Panc1 (cell line): Measurements from ENCODE around the gene MACROD2. TPM values are rescaled to one million over a fixed set of nuclear protein-coding genes. Genes with fewer than 3 reads are reported as not detected.

Experiments used
- ATAC-seq: fragments of 200-7000 bp; cut with Tn5 transposase; 2 replicates; pipeline ENCODE4 v1.9.1; 2020; ENCODE audit warnings: mild to moderate bottlenecking, moderate library complexity
- BruUV-seq: library from RNA; stranded (reverse); fragments of 400-500 nt; replicated peaks from 2 replicates; lab custom pipeline; 2021; lab: Mats Ljungman, UMichigan
- CTCF ChIA-PET: fragments of 300-600 bp; sonication (Branson Sonifier 250); formaldehyde crosslinking; loops from one replicate; lab custom pipeline; 2022; ENCODE audit warnings: antibody characterized with exemption; lab: Charles Lee
- POLR2A ChIA-PET: fragments of 300-600 bp; sonication (Branson Sonifier 250); formaldehyde crosslinking; loops from one replicate; lab custom pipeline; 2022; ENCODE audit warnings: antibody characterized with exemption; lab: Charles Lee
- DNase-seq: peaks from one replicate; pipeline ENCODE4 v3.0.0-alpha.2; 2010; ENCODE audit warnings: low read depth, low spot score
- H3K27ac ChIP-seq: 2 replicates; pipeline ENCODE4 v1.5.1; 2011; ENCODE audit warnings: mild to moderate bottlenecking, low read length, inconsistent platforms
- H3K27me3 ChIP-seq: fragments of 200-500 bp; sonication (Bioruptor generic); 2 replicates; pipeline ENCODE4 v1.6.0; 2014; ENCODE audit warnings: low read length, inconsistent platforms; ENCODE audit not compliant: control insufficient read depth, insufficient read depth
- H3K36me3 ChIP-seq: fragments of 200-500 bp; sonication (Bioruptor generic); 2 replicates; pipeline ENCODE4 v1.5.1; 2014; ENCODE audit warnings: inconsistent platforms, mild to moderate bottlenecking, low read length, moderate library complexity; ENCODE audit not compliant: control insufficient read depth, insufficient read depth
- H3K4me1 ChIP-seq: 2 replicates; pipeline ENCODE4 v1.5.1; 2011; ENCODE audit warnings: inconsistent platforms, mild to moderate bottlenecking, low read length, moderate library complexity; ENCODE audit not compliant: control insufficient read depth, insufficient read depth
- H3K4me3 ChIP-seq, 2 experiments: 2 replicates each; pipeline ENCODE4 v1.5.1; 2011 to 2012; ENCODE audit warnings: low read depth in 2 of 2, low read length in 2 of 2, mild to moderate bottlenecking in 2 of 2, inconsistent platforms in 1 of 2, moderate library complexity in 1 of 2
- H3K9me3 ChIP-seq: fragments of 200-500 bp; sonication (Bioruptor generic); 2 replicates; pipeline ENCODE4 v1.5.1; 2014; ENCODE audit warnings: low read depth, mild to moderate bottlenecking, inconsistent platforms, low read length, moderate library complexity; ENCODE audit not compliant: control insufficient read depth, insufficient read depth
- CTCF ChIP-seq: fragments of 450-650 bp; IDR thresholded peaks from 2 replicates; pipeline ENCODE4 v1.5.1; 2017; ENCODE audit warnings: mild to moderate bottlenecking
- POLR2AphosphoS5 ChIP-seq: IDR thresholded peaks from 2 replicates; pipeline ENCODE4 v1.6.1; 2012; ENCODE audit warnings: mild to moderate bottlenecking, low read depth, low read length, moderate library complexity
- SIN3A ChIP-seq: IDR thresholded peaks from 2 replicates; pipeline ENCODE4 v1.6.1; 2012; ENCODE audit warnings: low read depth, mild to moderate bottlenecking, low read length, moderate library complexity, borderline replicate concordance; ENCODE audit not compliant: insufficient read depth
- TCF7L2 ChIP-seq: IDR thresholded peaks from 2 replicates; pipeline ENCODE4 v1.6.1; 2011; ENCODE audit warnings: mild to moderate bottlenecking, low read depth, low read length, inconsistent platforms
- in situ Hi-C: cut with HindIII; loops from 2 replicates; pipeline ENCODE4 v1.10.0; 2016; ENCODE audit warnings: low sequenced_read_pairs, low pct_unique_long_range_greater_than_20kb
- intact Hi-C: fragments of 100-400 bp; cut with micrococcal nuclease; formaldehyde crosslinking; loops from one replicate; pipeline ENCODE4 v1.10.0; 2022; ENCODE audit not compliant: unreplicated experiment
- total RNA-seq: library from RNA; stranded (reverse); gene quantifications from one replicate; pipeline ENCODE4 v1.2.1, GENCODE V29; 2021; ENCODE audit not compliant: unreplicated experiment
- TF ChIP-seq, protein P1 (sequence below), 2 experiments: IDR thresholded peaks; 2 replicates each; pipeline ENCODE4 v1.6.1; 2011 to 2012; ENCODE audit warnings: low read depth in 2 of 2, control low read depth in 1 of 2, low read length in 1 of 2, mild to moderate bottlenecking in 1 of 2, moderate library complexity in 1 of 2; ENCODE audit not compliant: insufficient read depth in 1 of 2

MACROD2 gene
- total RNA-seq, 1 experiment from 2014 or later = 1.2 TPM

- ATAC-seq = no peak
- H3K4me1 ChIP-seq = no peaks in the 10 kb centered on the region
- no peaks in the 10 kb centered on the region for H3K9me3 ChIP-seq
- intact Hi-C loops = no loop called here
- BruUV-seq = no TSS peak
- H3K4me3 ChIP-seq = no peak overlapping the region
- POLR2A ChIA-PET = no interaction called here
- TF ChIP-seq CTCF (no peak), TCF7L2 (no peak), SIN3A (no peak), POLR2AphosphoS5 (no peak)
- TF ChIP-seq, protein P1, sequence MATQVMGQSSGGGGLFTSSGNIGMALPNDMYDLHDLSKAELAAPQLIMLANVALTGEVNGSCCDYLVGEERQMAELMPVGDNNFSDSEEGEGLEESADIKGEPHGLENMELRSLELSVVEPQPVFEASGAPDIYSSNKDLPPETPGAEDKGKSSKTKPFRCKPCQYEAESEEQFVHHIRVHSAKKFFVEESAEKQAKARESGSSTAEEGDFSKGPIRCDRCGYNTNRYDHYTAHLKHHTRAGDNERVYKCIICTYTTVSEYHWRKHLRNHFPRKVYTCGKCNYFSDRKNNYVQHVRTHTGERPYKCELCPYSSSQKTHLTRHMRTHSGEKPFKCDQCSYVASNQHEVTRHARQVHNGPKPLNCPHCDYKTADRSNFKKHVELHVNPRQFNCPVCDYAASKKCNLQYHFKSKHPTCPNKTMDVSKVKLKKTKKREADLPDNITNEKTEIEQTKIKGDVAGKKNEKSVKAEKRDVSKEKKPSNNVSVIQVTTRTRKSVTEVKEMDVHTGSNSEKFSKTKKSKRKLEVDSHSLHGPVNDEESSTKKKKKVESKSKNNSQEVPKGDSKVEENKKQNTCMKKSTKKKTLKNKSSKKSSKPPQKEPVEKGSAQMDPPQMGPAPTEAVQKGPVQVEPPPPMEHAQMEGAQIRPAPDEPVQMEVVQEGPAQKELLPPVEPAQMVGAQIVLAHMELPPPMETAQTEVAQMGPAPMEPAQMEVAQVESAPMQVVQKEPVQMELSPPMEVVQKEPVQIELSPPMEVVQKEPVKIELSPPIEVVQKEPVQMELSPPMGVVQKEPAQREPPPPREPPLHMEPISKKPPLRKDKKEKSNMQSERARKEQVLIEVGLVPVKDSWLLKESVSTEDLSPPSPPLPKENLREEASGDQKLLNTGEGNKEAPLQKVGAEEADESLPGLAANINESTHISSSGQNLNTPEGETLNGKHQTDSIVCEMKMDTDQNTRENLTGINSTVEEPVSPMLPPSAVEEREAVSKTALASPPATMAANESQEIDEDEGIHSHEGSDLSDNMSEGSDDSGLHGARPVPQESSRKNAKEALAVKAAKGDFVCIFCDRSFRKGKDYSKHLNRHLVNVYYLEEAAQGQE (IDR thresholded peaks at IDR 0.05; ENCODE audit: insufficient read depth in 1 of 2, low read depth in 2 of 2, low read length in 1 of 2) = no peak
- no peaks in the 10 kb centered on the region for H3K36me3 ChIP-seq
- no peak for DNase-seq
- no peaks in the 10 kb centered on the region for H3K27me3 ChIP-seq
- no peak overlapping the region for H3K27ac ChIP-seq
- CTCF ChIA-PET = no interaction called here
- in situ Hi-C loops = no loop called here
Measured at GRCh38 chr20:15240801-15241200, 1245.5 kb downstream of the MACROD2 start.

- ATAC-seq (no peak), DNase-seq (no peak)
- intact Hi-C loops = no loop called here
- H3K36me3 ChIP-seq = no peaks in the 10 kb centered on the region
- no peak overlapping the region for H3K4me3 ChIP-seq
- ChIA-PET POLR2A (no interaction called here), CTCF (no interaction called here)
- H3K27ac ChIP-seq = no peak overlapping the region
- in situ Hi-C loops = no loop called here
- no peaks in the 10 kb centered on the region for H3K9me3 ChIP-seq
- BruUV-seq = no TSS peak
- TF ChIP-seq POLR2AphosphoS5 = no peak
- TF ChIP-seq CTCF = no peak
- TF ChIP-seq, protein P1 (IDR thresholded peaks at IDR 0.05; ENCODE audit: insufficient read depth in 1 of 2, low read depth in 2 of 2, low read length in 1 of 2) = no peak
- no peak for TF ChIP-seq TCF7L2
- TF ChIP-seq SIN3A = no peak
- no peaks in the 10 kb centered on the region for H3K27me3 ChIP-seq
- no peaks in the 10 kb centered on the region for H3K4me1 ChIP-seq
Measured at GRCh38 chr20:15241681-15242080, 1246.4 kb downstream of the MACROD2 start.
